Type B pancreatic cell (in vitro differentiated cells): Measurements from ENCODE around the gene ZCCHC2. TPM values are rescaled to one million over a fixed set of nuclear protein-coding genes. Genes with fewer than 3 reads are reported as not detected.

Source experiments
- DNase-seq: peaks from one replicate; pipeline ENCODE4 v3.0.0; 2021; ENCODE audit warnings: mixed read lengths; ENCODE audit not compliant: unreplicated experiment; ENCODE audit errors: extremely low spot score
- H3K27ac Mint-ChIP-seq: 2 replicates; pipeline ENCODE4 v1.8.0; 2021; ENCODE audit warnings: mild to moderate bottlenecking, mixed read lengths
- H3K27me3 Mint-ChIP-seq: 2 replicates; pipeline ENCODE4 v1.8.0; 2021; ENCODE audit warnings: mixed read lengths
- H3K36me3 Mint-ChIP-seq: 2 replicates; pipeline ENCODE4 v1.8.0; 2021; ENCODE audit warnings: mixed read lengths
- H3K4me1 Mint-ChIP-seq: one replicate; pipeline ENCODE4 v1.8.0; 2021; ENCODE audit warnings: mixed read lengths; ENCODE audit not compliant: unreplicated experiment
- H3K4me3 Mint-ChIP-seq: 2 replicates; pipeline ENCODE4 v1.8.0; 2021; ENCODE audit warnings: mild to moderate bottlenecking, mixed read lengths
- H3K9me3 Mint-ChIP-seq: 2 replicates; pipeline ENCODE4 v1.8.0; 2021; ENCODE audit warnings: mixed read lengths
- total RNA-seq: library from RNA; stranded (reverse); gene quantifications from 2 replicates; pipeline ENCODE4 v1.2.1, GENCODE V29; 2021; ENCODE audit warnings: low replicate concordance
- TF ChIP-seq, protein P1 (sequence below): fragments of 200-600 bp; sonication (generic); conservative IDR thresholded peaks from 2 replicates; pipeline ENCODE4 v1.5.0; 2021; ENCODE audit warnings: antibody characterized with exemption, mild to moderate bottlenecking

Gene ZCCHC2
- total RNA-seq, 1 donor from 2014 or later = 18.0 TPM

DNA sequence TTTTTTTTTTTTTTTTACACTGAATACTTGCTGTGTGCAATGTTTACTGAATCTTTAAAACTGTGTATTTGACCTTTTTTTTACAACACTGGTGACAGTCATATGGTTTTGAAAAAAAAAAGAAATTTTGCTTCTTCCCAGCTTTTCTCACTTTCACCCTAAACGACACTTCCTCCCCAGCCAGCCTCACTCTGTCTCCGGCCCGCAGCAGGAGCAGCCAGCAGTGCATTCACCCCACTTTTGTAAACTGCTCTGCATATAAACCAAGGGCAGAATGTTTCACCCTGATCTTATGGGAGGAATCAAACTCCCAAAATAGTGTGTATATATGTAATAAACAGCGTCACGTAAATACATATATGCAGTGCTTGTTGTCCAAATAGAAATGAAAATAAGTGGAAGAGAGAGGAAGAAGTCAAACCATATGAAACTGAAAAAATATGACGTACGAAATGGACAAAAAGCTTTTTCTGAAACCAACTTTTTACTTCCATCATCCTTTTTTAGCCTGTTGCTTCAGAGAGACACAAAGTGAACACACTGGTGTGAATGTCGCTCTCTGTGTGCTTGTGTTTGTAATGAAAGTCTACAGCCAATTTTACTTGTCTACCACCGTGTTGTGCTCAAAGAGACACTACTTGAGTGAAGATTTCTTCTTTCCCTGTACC lies 54.2 kb downstream of the ZCCHC2 start:
- Mint-ChIP-seq H3K4me3 (no peak overlapping the region), H3K4me1 (peaks cover 12% of the 10 kb centered on the region), H3K36me3 (peaks cover 52% of the 10 kb centered on the region), H3K9me3 (no peaks in the 10 kb centered on the region), H3K27ac (no peak overlapping the region), H3K27me3 (no peaks in the 10 kb centered on the region)
- DNase-seq = no peak
- TF ChIP-seq, protein P1, sequence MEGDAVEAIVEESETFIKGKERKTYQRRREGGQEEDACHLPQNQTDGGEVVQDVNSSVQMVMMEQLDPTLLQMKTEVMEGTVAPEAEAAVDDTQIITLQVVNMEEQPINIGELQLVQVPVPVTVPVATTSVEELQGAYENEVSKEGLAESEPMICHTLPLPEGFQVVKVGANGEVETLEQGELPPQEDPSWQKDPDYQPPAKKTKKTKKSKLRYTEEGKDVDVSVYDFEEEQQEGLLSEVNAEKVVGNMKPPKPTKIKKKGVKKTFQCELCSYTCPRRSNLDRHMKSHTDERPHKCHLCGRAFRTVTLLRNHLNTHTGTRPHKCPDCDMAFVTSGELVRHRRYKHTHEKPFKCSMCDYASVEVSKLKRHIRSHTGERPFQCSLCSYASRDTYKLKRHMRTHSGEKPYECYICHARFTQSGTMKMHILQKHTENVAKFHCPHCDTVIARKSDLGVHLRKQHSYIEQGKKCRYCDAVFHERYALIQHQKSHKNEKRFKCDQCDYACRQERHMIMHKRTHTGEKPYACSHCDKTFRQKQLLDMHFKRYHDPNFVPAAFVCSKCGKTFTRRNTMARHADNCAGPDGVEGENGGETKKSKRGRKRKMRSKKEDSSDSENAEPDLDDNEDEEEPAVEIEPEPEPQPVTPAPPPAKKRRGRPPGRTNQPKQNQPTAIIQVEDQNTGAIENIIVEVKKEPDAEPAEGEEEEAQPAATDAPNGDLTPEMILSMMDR = no peak

DNA sequence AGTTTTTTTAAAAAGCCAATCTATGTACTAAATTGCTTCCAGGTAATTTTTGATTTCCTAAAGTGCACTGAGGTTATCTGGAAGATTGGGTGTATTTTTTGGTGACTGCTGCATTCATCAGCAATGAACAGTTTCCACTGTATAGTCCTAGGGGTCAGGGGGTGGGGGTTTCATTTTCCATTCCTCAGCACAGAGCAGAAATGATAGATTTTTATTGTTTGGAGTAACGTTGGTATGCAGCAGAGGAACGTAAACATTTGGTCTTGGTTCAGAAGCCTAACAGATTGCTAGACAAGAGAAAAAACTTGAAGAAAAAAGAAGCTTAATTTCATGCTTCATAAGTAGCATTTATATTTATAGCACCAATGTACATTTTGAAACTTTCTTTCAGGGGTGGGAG lies 54.9 kb downstream of the ZCCHC2 start:
- Mint-ChIP-seq H3K27me3 (no peaks in the 10 kb centered on the region), H3K27ac (no peak overlapping the region), H3K4me3 (no peak overlapping the region), H3K36me3 (peaks cover 47% of the 10 kb centered on the region), H3K9me3 (no peaks in the 10 kb centered on the region), H3K4me1 (peaks cover 12% of the 10 kb centered on the region)
- TF ChIP-seq, protein P1 = no peak
- no peak for DNase-seq

DNA sequence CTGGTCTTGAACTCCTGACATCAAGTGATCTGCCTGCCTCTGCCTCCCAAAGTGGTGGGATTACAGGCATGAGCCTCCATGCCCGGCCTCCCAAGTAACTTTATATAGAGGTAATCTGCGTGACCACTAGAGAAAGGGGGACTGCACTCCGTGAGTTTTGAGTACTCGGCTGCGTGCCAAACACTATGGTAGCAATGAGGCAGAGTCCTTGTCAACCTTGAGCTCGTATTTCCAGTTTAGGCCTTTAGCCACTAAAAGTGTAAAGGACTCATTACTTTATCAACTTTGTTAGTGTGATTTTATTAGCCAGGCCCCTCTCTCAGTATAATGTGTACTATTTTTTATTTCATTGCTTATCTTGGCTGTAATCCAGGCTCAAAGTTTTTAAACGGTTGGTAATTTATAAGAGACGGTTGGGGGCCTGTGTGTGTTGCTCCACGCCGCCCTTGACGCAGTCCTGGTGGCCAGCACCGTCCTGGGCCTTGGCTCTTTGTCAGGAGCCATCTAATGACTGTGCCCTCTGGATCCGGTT lies 56.2 kb downstream of the ZCCHC2 start:
- no peaks in the 10 kb centered on the region for H3K9me3 Mint-ChIP-seq
- H3K36me3 Mint-ChIP-seq = peaks cover 47% of the 10 kb centered on the region
- no peak for DNase-seq
- peaks cover 13% of the 10 kb centered on the region for H3K4me1 Mint-ChIP-seq
- no peaks in the 10 kb centered on the region for H3K27me3 Mint-ChIP-seq
- no peak overlapping the region for H3K4me3 Mint-ChIP-seq
- TF ChIP-seq, protein P1 = no peak
- no peak overlapping the region for H3K27ac Mint-ChIP-seq

DNA sequence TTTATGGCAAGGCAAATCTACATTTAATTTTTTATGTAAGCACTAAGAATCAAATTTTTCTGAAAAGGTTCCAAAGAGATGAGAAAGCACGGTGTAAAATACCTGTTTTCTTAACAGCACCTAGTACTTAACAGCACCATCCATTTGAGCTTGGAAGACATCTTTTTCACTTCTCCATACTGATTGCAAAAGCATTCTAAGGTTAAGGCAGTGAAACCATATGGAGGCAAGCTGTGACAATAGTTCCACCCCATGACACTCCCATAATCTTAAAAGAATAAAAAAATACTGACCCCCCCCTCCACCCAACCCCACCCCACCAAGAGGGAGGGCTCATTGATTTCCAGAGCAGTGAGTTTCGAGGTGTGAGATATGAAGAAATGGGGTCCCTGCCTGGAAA lies 60.6 kb downstream of the ZCCHC2 start:
- no peaks in the 10 kb centered on the region for H3K9me3 Mint-ChIP-seq
- H3K4me1 Mint-ChIP-seq = peaks cover 12% of the 10 kb centered on the region
- H3K27me3 Mint-ChIP-seq = no peaks in the 10 kb centered on the region
- no peak overlapping the region for H3K27ac Mint-ChIP-seq
- TF ChIP-seq, protein P1 = no peak
- H3K4me3 Mint-ChIP-seq = no peak overlapping the region
- peaks cover 15% of the 10 kb centered on the region for H3K36me3 Mint-ChIP-seq
- DNase-seq = no peak

DNA sequence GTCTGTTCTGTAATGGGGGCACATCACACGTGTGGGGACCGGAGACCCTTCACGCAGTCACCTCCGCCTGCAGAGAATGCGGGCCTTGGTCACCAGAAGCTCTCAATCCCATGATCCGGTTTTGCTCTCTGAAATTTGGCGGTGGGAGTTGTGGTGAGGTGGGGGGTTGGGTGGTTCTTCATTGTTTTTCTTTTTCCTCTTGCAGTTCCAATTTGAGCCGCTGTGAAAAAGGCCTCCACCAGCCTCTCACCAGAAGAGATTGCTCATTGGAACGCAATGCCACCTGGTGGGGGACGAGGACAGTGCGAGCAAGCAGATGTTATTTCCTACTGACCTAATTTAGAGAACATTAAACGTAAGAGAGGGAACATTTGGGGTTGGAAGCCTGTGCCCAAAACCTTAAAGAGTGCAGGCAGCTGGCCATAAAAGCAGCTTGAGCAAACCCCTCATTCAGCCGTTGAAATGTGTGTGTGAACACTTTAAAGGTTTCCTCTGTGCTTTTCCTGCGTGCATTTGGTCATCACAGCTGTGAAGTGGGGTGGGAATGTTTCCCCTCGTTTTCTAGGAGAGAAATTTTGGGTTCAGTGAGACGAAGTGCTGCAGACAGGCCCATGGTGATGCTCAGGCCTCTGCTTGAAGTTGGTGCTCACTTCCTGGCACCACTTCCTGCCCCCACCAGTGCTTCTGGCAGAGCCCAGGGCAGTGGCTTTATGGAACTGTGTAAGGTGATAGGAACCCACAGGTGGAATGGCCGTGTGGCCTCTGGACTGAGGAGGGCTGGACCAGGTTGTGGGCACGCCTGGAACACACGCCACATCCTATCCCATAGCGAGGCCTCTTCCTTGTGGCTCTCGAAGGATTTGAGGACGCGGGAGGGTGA lies 61.7 kb downstream of the ZCCHC2 start:
- Mint-ChIP-seq H3K27ac (peak overlapping the region; percentile 53), H3K36me3 (peaks cover 14% of the 10 kb centered on the region), H3K9me3 (no peaks in the 10 kb centered on the region), H3K27me3 (no peaks in the 10 kb centered on the region), H3K4me1 (peaks cover 12% of the 10 kb centered on the region), H3K4me3 (peak overlapping the region; percentile 56)
- TF ChIP-seq, protein P1 = peak; percentile 99
- peak; percentile 79 for DNase-seq
